ENCODE measurements around the gene CFAP100. TPM values are rescaled to one million over a fixed set of nuclear protein-coding genes. Genes with fewer than 3 reads are reported as not detected.

CFAP100 gene
- total RNA-seq, 4 donors from 2014 or later = not detected

- no peak for DNase-seq (ENCODE audit: extremely low spot score)
- Histone ChIP-seq H3K4me1 (peaks cover 14 to 17% (median 15%) of the 10 kb centered on the region in 4 donors), H3K36me3 (no peaks in the 10 kb centered on the region)
These were observed 34.5 kb upstream of the CFAP100 start for GRCh38 chr3:126360046-126360713.

GRCh38 chr3:126360714-126361060 is 34.0 kb upstream of the CFAP100 start:
- peaks cover 9 to 12% (median 10%) of the 10 kb centered on the region in 4 donors for H3K4me1 ChIP-seq
- H3K27me3 ChIP-seq = peaks cover 0 to 15% (median 0%) of the 10 kb centered on the region in 4 donors
- no peaks in the 10 kb centered on the region for H3K36me3 ChIP-seq
- H3K4me3 ChIP-seq = no peak overlapping the region
- no peak for DNase-seq (ENCODE audit: extremely low spot score)
- WGBS = 71% methylated on average over 3 of the region's 3 CpGs
- TF ChIP-seq EP300 (IDR thresholded peaks at IDR 0.05) = no peak
- TF ChIP-seq POLR2A (IDR thresholded peaks at IDR 0.05; ENCODE audit: low read depth) = no peak
- no peak for TF ChIP-seq CTCF (IDR thresholded peaks at IDR 0.05)
- TF ChIP-seq POLR2AphosphoS5 (IDR thresholded peaks at IDR 0.05) = no peak
- no peak overlapping the region for H3K27ac ChIP-seq (replicated peaks in 1 of 4)
- intact Hi-C loops (cut with DNase I) = no loop called here
- H3K9me3 ChIP-seq = peaks cover 0 to 9% (median 0%) of the 10 kb centered on the region in 4 donors

More at GRCh38 chr3:126360046-126360713, 34.5 kb upstream of the CFAP100 start:
- no peak overlapping the region for H3K4me3 ChIP-seq
- peaks cover 0 to 9% (median 0%) of the 10 kb centered on the region in 4 donors for H3K9me3 ChIP-seq
- intact Hi-C loops (cut with DNase I) = no loop called here
- no peak overlapping the region for H3K27ac ChIP-seq (replicated peaks in 1 of 4)
- WGBS = 100% methylated on average over 3 of the region's 3 CpGs
- no peak for TF ChIP-seq EP300 (IDR thresholded peaks at IDR 0.05)
- no peak for TF ChIP-seq POLR2A (IDR thresholded peaks at IDR 0.05; ENCODE audit: low read depth)
- no peak for TF ChIP-seq CTCF (IDR thresholded peaks at IDR 0.05)
- no peak for TF ChIP-seq POLR2AphosphoS5 (IDR thresholded peaks at IDR 0.05)
- H3K27me3 ChIP-seq = peaks cover 0 to 15% (median 0%) of the 10 kb centered on the region in 4 donors

GRCh38 chr3:126361211-126361610 is 33.5 kb upstream of the CFAP100 start:
- no peak for DNase-seq (ENCODE audit: extremely low spot score)
- no peak overlapping the region for H3K27ac ChIP-seq (replicated peaks in 1 of 4)
- intact Hi-C loops (cut with DNase I) = no loop called here
- H3K4me1 ChIP-seq = peaks cover 5 to 11% (median 10%) of the 10 kb centered on the region in 4 donors
- no peaks in the 10 kb centered on the region for H3K36me3 ChIP-seq
- peaks cover 0 to 9% (median 0%) of the 10 kb centered on the region in 4 donors for H3K9me3 ChIP-seq
- H3K4me3 ChIP-seq = no peak overlapping the region
- peaks cover 0 to 15% (median 0%) of the 10 kb centered on the region in 4 donors for H3K27me3 ChIP-seq
- TF ChIP-seq EP300 (IDR thresholded peaks at IDR 0.05) (no peak), POLR2AphosphoS5 (IDR thresholded peaks at IDR 0.05) (no peak), CTCF (IDR thresholded peaks at IDR 0.05) (no peak), POLR2A (IDR thresholded peaks at IDR 0.05; ENCODE audit: low read depth) (no peak)
- WGBS = 79% methylated on average over 9 of the region's 9 CpGs

DNA sequence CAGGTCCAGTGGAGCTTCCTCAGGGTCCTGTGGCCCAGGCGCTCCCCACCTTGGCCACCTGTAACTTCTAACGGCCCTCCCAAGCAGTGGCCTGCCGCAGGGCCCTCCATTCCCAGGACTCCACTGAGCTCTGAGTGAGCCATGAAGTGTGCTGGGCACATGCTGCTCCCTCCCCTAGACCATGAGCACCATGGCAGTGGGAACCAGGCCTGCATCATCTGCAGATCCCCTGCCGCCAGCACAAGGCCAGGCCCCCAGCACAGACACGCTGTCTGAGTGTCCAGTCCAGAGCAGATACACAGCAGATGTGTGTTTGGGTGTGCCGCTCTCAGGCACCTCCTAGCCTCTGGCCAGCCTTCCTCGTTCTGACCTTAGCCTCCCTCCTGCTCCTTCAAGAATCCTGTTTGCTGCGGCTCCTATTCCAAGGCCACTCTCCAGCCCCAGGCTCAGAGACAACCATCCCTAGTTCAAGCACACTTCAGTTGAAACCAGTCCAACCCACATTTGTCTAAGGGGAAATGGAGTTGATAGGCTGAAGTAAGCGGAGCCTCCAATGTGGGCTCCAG is 30.5 kb upstream of the CFAP100 start:
- peaks cover 0 to 15% (median 0%) of the 10 kb centered on the region in 4 donors for H3K27me3 ChIP-seq
- no peak for DNase-seq (ENCODE audit: extremely low spot score)
- H3K4me1 ChIP-seq = no peaks in the 10 kb centered on the region
- no peaks in the 10 kb centered on the region for H3K36me3 ChIP-seq
- intact Hi-C loops (cut with DNase I) = no loop called here
- H3K9me3 ChIP-seq = peaks cover 0 to 8% (median 0%) of the 10 kb centered on the region in 4 donors
- no peak for TF ChIP-seq POLR2A (IDR thresholded peaks at IDR 0.05; ENCODE audit: low read depth)
- TF ChIP-seq POLR2AphosphoS5 (IDR thresholded peaks at IDR 0.05) = no peak
- no peak for TF ChIP-seq EP300 (IDR thresholded peaks at IDR 0.05)
- TF ChIP-seq CTCF (IDR thresholded peaks at IDR 0.05) = no peak
- 93% methylated on average over 9 of the region's 9 CpGs for WGBS
- no peak overlapping the region for H3K4me3 ChIP-seq
- H3K27ac ChIP-seq (replicated peaks in 1 of 4) = no peak overlapping the region
